HG02798 (cell line): ENCODE measurements around the gene ARL6IP4.

Source experiments
- ATAC-seq: cut with Tn5 transposase; IDR thresholded peaks from one replicate; pipeline ENCODE4 v1.9.1; 2021; ENCODE audit warnings: mild to moderate bottlenecking; ENCODE audit not compliant: unreplicated experiment, poor library complexity

The ARL6IP4 gene

GRCh38 chr12:122977153-122977552 is 3.3 kb upstream of the ARL6IP4 start:
- ATAC-seq = no peak

GRCh38 chr12:122977655-122978392 is 2.7 kb upstream of the ARL6IP4 start:
- no peak for ATAC-seq

GRCh38 chr12:122978507-122978955 is 1.9 kb upstream of the ARL6IP4 start:
- ATAC-seq = no peak

GRCh38 chr12:122979001-122979907 is 1.2 kb upstream of the ARL6IP4 start:
- ATAC-seq = no peak

GRCh38 chr12:122979908-122980182 is 636 bp upstream of the ARL6IP4 start:
- no peak for ATAC-seq

GRCh38 chr12:122981036-122981471 is 573 bp downstream of the ARL6IP4 start:
- ATAC-seq = peak; percentile 18

- ATAC-seq = no peak
These were observed 1.4 kb downstream of the ARL6IP4 start for GRCh38 chr12:122981587-122982476.

GRCh38 chr12:122982477-122982815 is 2.0 kb downstream of the ARL6IP4 start:
- ATAC-seq = no peak

- ATAC-seq = no peak
These were observed 2.7 kb downstream of the ARL6IP4 start for GRCh38 chr12:122982963-122983788.

GRCh38 chr12:122983789-122984515 is 3.5 kb downstream of the ARL6IP4 start:
- ATAC-seq = no peak

- ATAC-seq = no peak
These were observed 4.3 kb downstream of the ARL6IP4 start for GRCh38 chr12:122984612-122985337.

- no peak for ATAC-seq
These were observed 5.1 kb downstream of the ARL6IP4 start for GRCh38 chr12:122985338-122986257.

- no peak for ATAC-seq
These were observed 5.9 kb downstream of the ARL6IP4 start for GRCh38 chr12:122986258-122986871.

GRCh38 chr12:122987086-122987951 is 6.8 kb downstream of the ARL6IP4 start:
- no peak for ATAC-seq

GRCh38 chr12:122988036-122988435 is 7.6 kb downstream of the ARL6IP4 start:
- ATAC-seq = no peak

GRCh38 chr12:122988612-122989212 is 8.2 kb downstream of the ARL6IP4 start:
- no peak for ATAC-seq
